Measurements from ENCODE around the gene NEDD4L. TPM values are rescaled to one million over a fixed set of nuclear protein-coding genes. Genes with fewer than 3 reads are reported as not detected.

NEDD4L gene
- total and polyA plus RNA-seq, 10 of the 15 experiments (the other 5 are each of a cell fraction or from before 2014, with no cell fraction given), result 7.4 to 24.0 (median 17.7) TPM

DNA sequence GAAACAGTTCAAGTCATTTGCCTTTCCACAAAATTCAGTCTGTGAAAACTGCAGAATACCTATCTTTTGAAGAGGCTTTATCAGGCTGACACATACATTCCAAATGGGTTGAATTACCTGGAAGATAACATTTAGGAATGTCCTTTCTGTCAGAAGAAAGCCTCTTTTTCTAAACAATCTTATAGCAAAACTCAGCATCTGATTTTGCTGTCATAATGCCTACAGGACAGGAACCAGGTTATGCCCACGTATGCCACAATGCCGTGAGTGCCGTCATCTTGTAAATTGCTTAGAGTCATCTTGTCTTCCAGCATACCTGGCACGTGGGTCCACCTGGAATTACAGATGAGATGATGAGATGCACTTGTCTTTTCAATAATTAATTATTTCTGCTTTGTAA lies 309.6 kb downstream of the NEDD4L start:
- TF ChIP-seq POU2F2 (IDR thresholded peaks at IDR 0.05; ENCODE audit: borderline replicate concordance, low read depth, low read length) (no peak), ZSCAN29 (IDR thresholded peaks at IDR 0.05) (no peak), NFXL1 (IDR thresholded peaks at IDR 0.05; ENCODE audit: borderline replicate concordance) (no peak), YBX1 (IDR thresholded peaks at IDR 0.05) (no peak), FOXM1 (IDR thresholded peaks at IDR 0.05; ENCODE audit: low read depth, low read length) (no peak), TCF7 (IDR thresholded peaks at IDR 0.05; ENCODE audit: borderline replicate concordance) (no peak), POLR2A (IDR thresholded peaks at IDR 0.05; ENCODE audit: low read depth, low read length) (no peak), BMI1 (IDR thresholded peaks at IDR 0.05; ENCODE audit: borderline replicate concordance) (no peak), CBX3 (IDR thresholded peaks at IDR 0.05; ENCODE audit: borderline replicate concordance, low read depth) (no peak), RCOR1 (conservative IDR thresholded peaks at IDR 0.05; ENCODE audit: low read depth, low read length) (no peak), PML (IDR thresholded peaks at IDR 0.05; ENCODE audit: low read length) (no peak)
- TF ChIP-seq, protein P1, sequence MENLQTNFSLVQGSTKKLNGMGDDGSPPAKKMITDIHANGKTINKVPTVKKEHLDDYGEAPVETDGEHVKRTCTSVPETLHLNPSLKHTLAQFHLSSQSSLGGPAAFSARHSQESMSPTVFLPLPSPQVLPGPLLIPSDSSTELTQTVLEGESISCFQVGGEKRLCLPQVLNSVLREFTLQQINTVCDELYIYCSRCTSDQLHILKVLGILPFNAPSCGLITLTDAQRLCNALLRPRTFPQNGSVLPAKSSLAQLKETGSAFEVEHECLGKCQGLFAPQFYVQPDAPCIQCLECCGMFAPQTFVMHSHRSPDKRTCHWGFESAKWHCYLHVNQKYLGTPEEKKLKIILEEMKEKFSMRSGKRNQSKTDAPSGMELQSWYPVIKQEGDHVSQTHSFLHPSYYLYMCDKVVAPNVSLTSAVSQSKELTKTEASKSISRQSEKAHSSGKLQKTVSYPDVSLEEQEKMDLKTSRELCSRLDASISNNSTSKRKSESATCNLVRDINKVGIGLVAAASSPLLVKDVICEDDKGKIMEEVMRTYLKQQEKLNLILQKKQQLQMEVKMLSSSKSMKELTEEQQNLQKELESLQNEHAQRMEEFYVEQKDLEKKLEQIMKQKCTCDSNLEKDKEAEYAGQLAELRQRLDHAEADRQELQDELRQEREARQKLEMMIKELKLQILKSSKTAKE (IDR thresholded peaks at IDR 0.05; ENCODE audit: low read depth, poor library complexity, severe bottlenecking), result no peak
- TF ChIP-seq, protein P2, sequence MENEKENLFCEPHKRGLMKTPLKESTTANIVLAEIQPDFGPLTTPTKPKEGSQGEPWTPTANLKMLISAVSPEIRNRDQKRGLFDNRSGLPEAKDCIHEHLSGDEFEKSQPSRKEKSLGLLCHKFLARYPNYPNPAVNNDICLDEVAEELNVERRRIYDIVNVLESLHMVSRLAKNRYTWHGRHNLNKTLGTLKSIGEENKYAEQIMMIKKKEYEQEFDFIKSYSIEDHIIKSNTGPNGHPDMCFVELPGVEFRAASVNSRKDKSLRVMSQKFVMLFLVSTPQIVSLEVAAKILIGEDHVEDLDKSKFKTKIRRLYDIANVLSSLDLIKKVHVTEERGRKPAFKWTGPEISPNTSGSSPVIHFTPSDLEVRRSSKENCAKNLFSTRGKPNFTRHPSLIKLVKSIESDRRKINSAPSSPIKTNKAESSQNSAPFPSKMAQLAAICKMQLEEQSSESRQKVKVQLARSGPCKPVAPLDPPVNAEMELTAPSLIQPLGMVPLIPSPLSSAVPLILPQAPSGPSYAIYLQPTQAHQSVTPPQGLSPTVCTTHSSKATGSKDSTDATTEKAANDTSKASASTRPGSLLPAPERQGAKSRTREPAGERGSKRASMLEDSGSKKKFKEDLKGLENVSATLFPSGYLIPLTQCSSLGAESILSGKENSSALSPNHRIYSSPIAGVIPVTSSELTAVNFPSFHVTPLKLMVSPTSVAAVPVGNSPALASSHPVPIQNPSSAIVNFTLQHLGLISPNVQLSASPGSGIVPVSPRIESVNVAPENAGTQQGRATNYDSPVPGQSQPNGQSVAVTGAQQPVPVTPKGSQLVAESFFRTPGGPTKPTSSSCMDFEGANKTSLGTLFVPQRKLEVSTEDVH (IDR thresholded peaks at IDR 0.05; ENCODE audit: low read depth, partially characterized antibody), result no peak
- TF ChIP-seq, protein P3, sequence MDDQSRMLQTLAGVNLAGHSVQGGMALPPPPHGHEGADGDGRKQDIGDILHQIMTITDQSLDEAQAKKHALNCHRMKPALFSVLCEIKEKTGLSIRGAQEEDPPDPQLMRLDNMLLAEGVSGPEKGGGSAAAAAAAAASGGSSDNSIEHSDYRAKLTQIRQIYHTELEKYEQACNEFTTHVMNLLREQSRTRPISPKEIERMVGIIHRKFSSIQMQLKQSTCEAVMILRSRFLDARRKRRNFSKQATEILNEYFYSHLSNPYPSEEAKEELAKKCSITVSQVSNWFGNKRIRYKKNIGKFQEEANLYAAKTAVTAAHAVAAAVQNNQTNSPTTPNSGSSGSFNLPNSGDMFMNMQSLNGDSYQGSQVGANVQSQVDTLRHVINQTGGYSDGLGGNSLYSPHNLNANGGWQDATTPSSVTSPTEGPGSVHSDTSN (IDR thresholded peaks at IDR 0.05; ENCODE audit: insufficient replicate concordance, low read depth, low read length), result no peak
- Histone ChIP-seq H2AFZ (ENCODE audit: control insufficient read depth, low read depth, low read length) (no peak overlapping the region), H3K4me2 (ENCODE audit: control insufficient read depth, insufficient read depth) (no peak overlapping the region), H3K36me3 (ENCODE audit: control insufficient read depth in 2 of 2, insufficient read depth in 2 of 2, low read length in 1 of 2) (no peaks in the 10 kb centered on the region), H4K20me1 (ENCODE audit: control insufficient read depth, insufficient read depth) (no peaks in the 10 kb centered on the region; the same call in 1 of the 2 replicates), H3K9ac (ENCODE audit: control insufficient read depth, insufficient read depth, low read length) (no peak overlapping the region), H3K27ac (ENCODE audit: control insufficient read depth, insufficient read depth) (no peak overlapping the region), H3K27me3 (replicated peaks in 1 of 2; ENCODE audit: control insufficient read depth in 2 of 2, insufficient read depth in 2 of 2, low read length in 1 of 2) (no peaks in the 10 kb centered on the region), H3K9me3 (replicated peaks; ENCODE audit: control insufficient read depth, insufficient read depth, low read length) (no peaks in the 10 kb centered on the region), H3K4me3 (no peak overlapping the region), H3K4me1 (ENCODE audit: control insufficient read depth, insufficient read depth, low read length) (no peaks in the 10 kb centered on the region), H3K79me2 (ENCODE audit: control insufficient read depth, insufficient read depth, low read length) (no peaks in the 10 kb centered on the region)
- ChIA-PET SMC1A (ENCODE audit: uncharacterized antibody, unreplicated experiment) (no interaction called here), CTCF (no interaction called here), POLR2A (no interaction called here), RAD21 (ENCODE audit: unreplicated experiment) (no interaction called here)
- in situ Hi-C loops (cut with MboI), result no loop called here
- DNase-seq (ENCODE audit: low read depth, low spot score) (no peak), ATAC-seq (no peak), FAIRE-seq (no peak)
- BruUV-seq (replicated peaks), result no TSS peak
- 68% methylated on average over 4 of the region's 4 CpGs for WGBS (ENCODE audit: insufficient coverage, insufficient replicate concordance, low lambda C conversion rate, missing lambda C conversion rate)
- intact Hi-C loops (cut with micrococcal nuclease; ENCODE audit: unreplicated experiment), result no loop called here
